GM18519 (cell line): ENCODE results near the gene MRC2.

Source experiments
- ATAC-seq: cut with Tn5 transposase; IDR thresholded peaks from one replicate; pipeline ENCODE4 v1.9.1; 2021; ENCODE audit warnings: mild to moderate bottlenecking, moderate library complexity; ENCODE audit not compliant: unreplicated experiment, low FRiP score

MRC2 gene

GRCh38 chr17:62630365-62631085 lies 3.1 kb downstream of the MRC2 start:
- ATAC-seq: no peak

GRCh38 chr17:62631086-62631935 lies 3.8 kb downstream of the MRC2 start:
- ATAC-seq: no peak

- ATAC-seq: no peak
Observed at GRCh38 chr17:62631936-62632924, 4.8 kb downstream of the MRC2 start.

DNA sequence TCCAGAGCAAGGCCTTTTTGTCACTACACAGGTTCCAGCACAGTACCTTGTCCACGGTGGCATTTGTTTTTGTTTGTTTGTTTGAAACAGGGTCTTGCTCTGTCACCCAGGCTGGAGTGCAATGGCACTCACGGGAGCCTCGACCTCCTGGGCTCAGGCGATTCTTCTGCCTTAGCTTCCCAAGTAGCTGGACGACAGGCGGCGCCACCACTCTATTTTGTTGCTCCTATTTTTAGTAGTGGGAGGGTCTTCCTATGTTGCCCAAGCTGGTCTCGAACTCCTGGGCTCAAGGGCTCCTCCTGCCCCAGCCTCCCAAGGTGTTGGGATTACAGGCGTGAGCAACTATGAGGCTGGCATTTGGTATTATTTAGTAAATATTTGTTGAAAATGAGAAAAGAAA lies 10.3 kb downstream of the MRC2 start:
- no peak for ATAC-seq

- ATAC-seq: no peak
Observed at GRCh38 chr17:62641153-62641552, 13.7 kb downstream of the MRC2 start.

- ATAC-seq: no peak
Observed at GRCh38 chr17:62641951-62642350, 14.5 kb downstream of the MRC2 start.

DNA sequence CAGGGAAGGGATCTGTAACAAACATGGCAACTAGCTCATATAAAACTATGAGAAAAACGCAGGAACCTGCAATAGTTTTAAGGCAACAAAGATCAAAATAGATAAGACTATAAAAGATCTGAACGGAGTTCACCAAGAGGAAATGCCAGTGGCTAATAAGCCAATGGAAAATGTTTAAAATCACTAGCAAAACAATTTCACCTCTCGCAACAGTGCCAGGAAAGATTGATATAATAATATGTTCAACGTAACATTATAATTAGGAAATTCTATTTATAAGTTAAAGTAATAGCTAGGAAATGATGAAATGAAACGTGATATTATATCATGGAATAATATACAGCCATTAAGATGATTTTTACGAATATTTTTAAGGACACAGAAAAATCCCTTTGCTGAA lies 16.0 kb downstream of the MRC2 start:
- ATAC-seq: no peak

DNA sequence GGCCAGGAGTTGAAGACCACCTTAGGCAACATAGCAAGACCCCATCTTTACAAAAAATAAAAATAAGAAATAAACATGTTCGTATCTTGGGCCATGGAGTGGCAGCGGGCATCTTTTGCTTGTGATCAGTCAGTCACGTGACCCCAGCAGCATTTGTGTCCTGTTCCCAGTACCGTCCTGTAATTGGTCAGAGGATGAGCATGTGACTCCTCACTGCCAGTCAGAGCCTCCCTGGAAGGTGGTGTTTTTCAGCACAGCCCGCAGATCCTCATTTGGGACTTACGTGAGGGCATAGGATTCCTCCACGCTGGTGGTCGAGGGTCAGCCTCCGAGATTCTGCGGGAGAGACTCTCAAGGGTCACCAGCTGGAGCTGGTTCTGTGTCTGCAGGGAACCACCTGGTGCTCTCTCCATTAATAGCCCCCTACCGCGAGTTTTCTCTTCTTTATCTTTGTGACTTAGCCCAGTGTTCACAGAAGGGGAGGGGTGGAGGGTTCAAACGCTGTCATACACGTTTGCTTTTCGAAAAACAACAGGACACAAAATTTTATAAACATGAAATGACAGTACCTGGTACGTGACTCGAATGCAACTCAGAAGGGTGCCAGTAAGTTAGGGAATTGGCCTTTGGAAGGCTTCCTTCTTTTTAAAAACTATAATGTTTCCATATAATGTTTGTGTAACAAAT lies 17.2 kb downstream of the MRC2 start:
- no peak for ATAC-seq

DNA sequence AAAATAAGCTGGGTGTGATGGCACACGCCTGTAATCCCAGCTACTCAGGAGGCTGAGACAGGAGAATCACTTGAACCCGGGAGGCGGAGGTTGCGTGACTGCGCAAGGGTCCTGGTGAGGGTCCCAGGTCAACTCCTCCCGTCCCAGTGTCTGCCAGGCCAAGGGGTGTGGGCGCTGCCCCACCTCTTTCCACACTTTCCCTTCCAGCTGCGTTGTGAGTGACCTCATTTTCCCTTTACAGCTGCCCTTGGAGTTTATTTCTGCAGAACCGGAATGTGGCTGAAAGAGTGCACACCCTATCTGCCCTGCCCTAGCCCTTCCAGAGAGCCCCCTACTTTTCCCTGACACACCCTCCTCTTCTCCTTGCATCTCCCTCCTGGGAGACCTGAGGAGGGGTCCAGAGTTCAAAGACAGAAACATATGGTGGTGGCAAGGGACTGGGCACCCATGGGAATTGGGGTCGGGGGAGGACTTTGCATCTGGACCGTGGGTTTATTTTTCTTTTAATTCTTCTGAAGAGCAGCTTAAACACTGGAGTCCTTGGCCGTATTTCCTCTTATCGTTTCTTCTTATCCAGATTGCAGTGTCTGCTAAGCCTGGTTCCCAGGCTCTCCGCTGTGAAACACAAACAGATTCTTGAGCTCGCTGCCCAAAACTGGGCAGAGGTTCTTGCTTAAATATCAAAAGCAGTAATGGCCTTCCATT lies 20.9 kb downstream of the MRC2 start:
- ATAC-seq: no peak

GRCh38 chr17:62648956-62649294 lies 21.5 kb downstream of the MRC2 start:
- ATAC-seq: no peak

DNA sequence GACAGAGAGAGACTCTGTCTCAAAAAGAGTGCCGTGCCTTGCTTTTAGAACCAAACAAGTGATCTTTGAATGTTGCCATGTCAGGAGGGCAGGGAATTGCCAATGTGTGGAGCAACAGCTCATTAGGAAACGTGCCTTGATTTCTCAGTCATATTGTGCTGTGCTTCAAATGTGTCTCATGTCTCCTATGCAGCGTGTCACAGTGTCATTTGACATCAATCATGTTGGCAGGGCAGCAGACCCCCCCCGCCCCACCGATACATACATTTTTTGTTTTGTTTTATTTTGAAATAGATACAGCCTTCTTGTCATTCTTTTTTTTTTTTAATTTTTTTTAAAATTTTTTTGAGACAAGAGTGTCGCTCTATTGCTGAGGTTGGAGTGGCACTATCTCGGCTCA lies 22.1 kb downstream of the MRC2 start:
- ATAC-seq: no peak

GRCh38 chr17:62650587-62650986 lies 23.1 kb downstream of the MRC2 start:
- no peak for ATAC-seq

- ATAC-seq: no peak
Observed at GRCh38 chr17:62652251-62653001, 25.0 kb downstream of the MRC2 start.

GRCh38 chr17:62653002-62653825 lies 25.7 kb downstream of the MRC2 start:
- peak; percentile 83 for ATAC-seq

DNA sequence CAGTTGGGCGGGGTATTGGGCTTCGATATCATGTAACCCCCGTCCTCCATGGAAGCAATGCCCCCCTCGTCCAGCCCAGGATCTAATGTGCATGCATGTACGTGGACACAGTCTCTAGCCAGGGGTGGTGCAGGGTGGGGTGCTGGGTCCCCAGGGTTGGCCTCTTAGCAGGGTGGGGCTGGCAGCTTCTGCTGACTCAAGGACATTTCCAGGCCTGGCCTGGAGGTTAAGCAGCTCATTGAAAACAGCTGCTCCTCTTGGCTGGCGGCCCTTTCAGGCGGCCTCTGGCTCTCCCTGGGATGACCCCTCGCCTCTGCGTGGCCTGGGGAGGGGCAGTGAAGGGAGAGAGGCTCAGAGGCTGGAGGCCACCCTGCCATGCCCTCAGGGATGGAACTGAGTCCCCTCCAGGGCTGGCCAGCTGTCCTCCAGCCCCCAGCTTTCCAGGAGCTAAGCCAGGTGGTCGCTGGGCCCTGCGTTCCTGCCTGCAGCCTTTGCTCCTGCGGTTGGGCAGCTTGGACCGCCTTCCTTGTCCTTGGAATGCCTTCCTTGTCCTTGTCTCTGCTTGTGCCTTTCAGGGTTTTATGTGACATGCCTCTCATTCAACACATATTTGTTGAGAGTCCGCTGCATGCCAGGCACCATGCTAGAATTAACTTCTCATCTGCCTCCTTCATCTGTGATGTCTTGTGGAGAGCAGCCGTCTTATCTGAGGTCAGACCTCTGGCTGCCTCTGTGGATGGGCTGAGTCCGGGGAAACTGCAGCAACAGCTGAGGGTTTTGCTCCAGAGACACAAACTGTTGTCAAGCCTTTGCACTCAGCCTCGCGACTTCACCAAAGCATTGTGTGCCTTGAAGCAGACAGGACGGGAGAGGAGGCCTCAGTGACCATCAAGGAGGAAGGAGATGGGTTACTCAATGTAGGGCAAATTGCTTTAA lies 26.6 kb downstream of the MRC2 start:
- no peak for ATAC-seq

DNA sequence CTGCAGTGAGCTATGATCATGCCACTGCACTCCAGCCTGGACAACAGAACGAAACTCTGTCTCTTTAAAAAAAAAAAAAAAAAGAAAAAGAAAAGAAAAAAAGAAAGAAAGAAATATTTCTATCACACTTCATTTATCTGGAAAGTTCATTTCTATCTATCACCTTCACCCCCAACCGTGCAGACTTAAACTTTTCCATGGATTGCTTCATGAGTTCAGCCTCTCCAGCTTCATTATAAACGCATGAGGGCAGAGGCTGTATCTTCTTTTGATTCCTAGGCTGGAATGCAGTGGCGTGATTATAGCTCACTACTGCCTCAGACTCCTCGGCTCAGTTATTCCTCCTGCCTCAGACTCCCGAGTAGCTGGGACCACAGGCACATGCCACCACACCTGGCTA lies 28.2 kb downstream of the MRC2 start:
- no peak for ATAC-seq

DNA sequence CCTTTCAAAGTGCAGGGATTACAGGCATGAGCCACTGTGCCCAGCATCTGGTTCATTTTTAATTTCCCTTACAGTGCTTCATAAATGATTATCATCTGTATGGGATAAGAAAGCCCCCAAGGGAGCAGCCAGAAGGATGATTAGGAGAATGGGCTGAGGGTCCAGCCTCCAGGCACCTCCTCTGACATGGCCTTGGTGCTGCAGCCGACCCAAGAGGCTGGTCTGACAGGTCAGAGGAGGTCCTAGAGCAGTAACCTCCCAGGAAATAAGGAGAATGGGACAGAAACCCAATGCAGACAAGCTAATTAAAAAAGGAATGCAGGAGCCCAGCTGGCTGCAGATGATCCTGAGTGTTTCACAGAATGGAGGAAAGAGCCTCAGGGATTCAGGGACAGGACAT lies 29.0 kb downstream of the MRC2 start:
- no peak for ATAC-seq
